Neural progenitor cell (in vitro differentiated cells): ENCODE measurements around the gene NAA35.

Source experiments
- CTCF ChIP-seq: fragments of 200-600 bp; sonication (generic); IDR thresholded peaks from 2 replicates; pipeline ENCODE4 v1.5.1; 2017; ENCODE audit warnings: antibody characterized with exemption, mild to moderate bottlenecking
- EZH2 ChIP-seq: fragments of 200-600 bp; sonication (generic); IDR thresholded peaks from 2 replicates; pipeline ENCODE4 v1.6.1; 2017; ENCODE audit warnings: antibody characterized with exemption, mild to moderate bottlenecking, moderate library complexity
- EZH2phosphoT487 ChIP-seq: fragments of 200-600 bp; sonication (generic); IDR thresholded peaks from 2 replicates; pipeline ENCODE4 v1.6.1; 2017; ENCODE audit warnings: antibody characterized with exemption

DNA sequence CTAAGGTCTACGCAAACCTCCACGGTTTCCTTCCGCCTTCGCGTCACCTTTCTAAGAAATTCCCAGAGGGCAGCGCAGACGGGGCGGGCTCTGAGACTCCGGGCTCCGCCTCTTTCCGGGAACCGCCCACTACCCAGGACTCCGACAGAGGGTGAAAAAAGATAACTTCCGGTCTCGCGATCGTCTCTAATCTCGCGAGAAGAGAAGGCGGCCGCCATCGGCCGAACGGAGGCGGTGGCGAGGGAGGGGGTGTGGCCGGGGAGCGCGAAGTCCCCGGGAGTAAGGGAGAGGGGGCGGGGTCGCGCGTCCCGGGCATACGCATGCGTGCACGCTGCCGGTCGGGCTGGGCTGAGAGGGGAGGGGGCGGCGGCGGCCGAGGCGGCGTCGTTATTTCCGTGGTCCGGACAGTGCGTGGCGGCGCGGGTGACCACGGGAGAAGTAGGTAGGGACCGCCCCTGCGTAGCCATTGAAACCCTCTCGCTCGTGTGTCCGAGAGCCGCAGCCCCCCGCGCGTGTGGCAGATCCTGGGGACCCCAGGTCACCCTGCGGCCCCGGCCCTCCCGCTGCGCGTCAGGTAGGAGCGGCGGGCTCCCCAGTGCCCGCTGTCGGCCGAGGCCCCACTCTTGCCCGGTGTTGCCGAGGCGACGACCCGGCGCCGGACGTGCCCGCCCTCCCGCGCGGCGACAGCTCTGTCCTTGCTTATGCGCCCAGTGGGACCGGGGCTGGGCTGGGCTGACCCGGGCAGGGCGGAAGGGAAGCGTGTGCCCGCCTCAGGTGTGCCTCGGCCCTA lies at the start of gene NAA35:
- TF ChIP-seq CTCF (no peak), EZH2phosphoT487 (no peak), EZH2 (no peak)
